Glutamatergic neuron (in vitro differentiated cells): ENCODE results near the gene ADARB1. TPM values are rescaled to one million over a fixed set of nuclear protein-coding genes. Genes with fewer than 3 reads are reported as not detected.

Source experiments
- DNase-seq: peaks from one replicate; pipeline ENCODE4 v3.0.0; 2022
- H3K27ac Mint-ChIP-seq: one replicate; pipeline ENCODE4 v1.8.0; 2020; ENCODE audit warnings: mild to moderate bottlenecking, mixed read lengths, inconsistent platforms; ENCODE audit not compliant: unreplicated experiment
- H3K27me3 Mint-ChIP-seq: one replicate; pipeline ENCODE4 v1.8.0; 2020; ENCODE audit warnings: mild to moderate bottlenecking, moderate library complexity, mixed read lengths, inconsistent platforms; ENCODE audit not compliant: unreplicated experiment
- H3K36me3 Mint-ChIP-seq: one replicate; pipeline ENCODE4 v1.8.0; 2020; ENCODE audit warnings: mild to moderate bottlenecking, mixed read lengths, inconsistent platforms; ENCODE audit not compliant: unreplicated experiment
- H3K4me1 Mint-ChIP-seq: one replicate; pipeline ENCODE4 v1.8.0; 2020; ENCODE audit warnings: mild to moderate bottlenecking, low read depth, mixed read lengths, inconsistent platforms; ENCODE audit not compliant: unreplicated experiment
- H3K4me3 Mint-ChIP-seq: one replicate; pipeline ENCODE4 v1.8.0; 2020; ENCODE audit warnings: mild to moderate bottlenecking, mixed read lengths, inconsistent platforms; ENCODE audit not compliant: unreplicated experiment
- H3K9me3 Mint-ChIP-seq: one replicate; pipeline ENCODE4 v1.8.0; 2020; ENCODE audit warnings: mild to moderate bottlenecking, moderate library complexity, mixed read lengths, inconsistent platforms; ENCODE audit not compliant: unreplicated experiment
- CTCF ChIP-seq: fragments of 200-600 bp; sonication (generic); IDR thresholded peaks from one replicate; pipeline ENCODE4 v1.5.0; 2021; ENCODE audit not compliant: partially characterized antibody, unreplicated experiment
- total RNA-seq: library from RNA; stranded (reverse); fragmentation: NEBNext Ultra II Directional; extraction: Animal tissue kit (Norgen Biotek cat#: 25700); gene quantifications from one replicate; pipeline ENCODE4 v1.2.1, GENCODE V29; 2021; ENCODE audit not compliant: unreplicated experiment

Gene ADARB1
- total RNA-seq, 1 donor from 2014 or later, result 49.2 TPM

- peaks cover 9% of the 10 kb centered on the region for H3K9me3 Mint-ChIP-seq
- peaks cover 6% of the 10 kb centered on the region for H3K27me3 Mint-ChIP-seq
- DNase-seq, result no peak
- H3K27ac Mint-ChIP-seq, result no peak overlapping the region
- H3K4me1 Mint-ChIP-seq, result peaks cover 7% of the 10 kb centered on the region
- H3K36me3 Mint-ChIP-seq, result peaks cover 22% of the 10 kb centered on the region
- no peak overlapping the region for H3K4me3 Mint-ChIP-seq
- no peak for TF ChIP-seq CTCF
Measured at GRCh38 chr21:45040739-45041138, 33.6 kb upstream of the ADARB1 start.

GRCh38 chr21:45041351-45041805 lies 33.0 kb upstream of the ADARB1 start:
- Mint-ChIP-seq H3K4me1 (peaks cover 7% of the 10 kb centered on the region), H3K36me3 (peaks cover 18% of the 10 kb centered on the region), H3K27me3 (peaks cover 6% of the 10 kb centered on the region), H3K4me3 (no peak overlapping the region), H3K9me3 (peaks cover 9% of the 10 kb centered on the region), H3K27ac (no peak overlapping the region)
- DNase-seq, result no peak
- TF ChIP-seq CTCF, result no peak

- no peak for TF ChIP-seq CTCF
Measured at GRCh38 chr21:45041984-45042663, 32.3 kb upstream of the ADARB1 start.

GRCh38 chr21:45042664-45043161 lies 31.7 kb upstream of the ADARB1 start:
- Mint-ChIP-seq H3K9me3 (peaks cover 11% of the 10 kb centered on the region), H3K36me3 (peaks cover 16% of the 10 kb centered on the region), H3K27ac (no peak overlapping the region), H3K4me1 (peaks cover 7% of the 10 kb centered on the region), H3K27me3 (peaks cover 6% of the 10 kb centered on the region), H3K4me3 (no peak overlapping the region)
- DNase-seq, result no peak
- no peak for TF ChIP-seq CTCF

More at GRCh38 chr21:45041984-45042663, 32.3 kb upstream of the ADARB1 start:
- Mint-ChIP-seq H3K27ac (no peak overlapping the region), H3K27me3 (peaks cover 6% of the 10 kb centered on the region), H3K4me3 (no peak overlapping the region), H3K4me1 (peaks cover 7% of the 10 kb centered on the region), H3K36me3 (peaks cover 14% of the 10 kb centered on the region), H3K9me3 (peaks cover 12% of the 10 kb centered on the region)
- no peak for DNase-seq

- Mint-ChIP-seq H3K27me3 (peaks cover 6% of the 10 kb centered on the region), H3K9me3 (peaks cover 11% of the 10 kb centered on the region), H3K36me3 (peaks cover 16% of the 10 kb centered on the region), H3K4me1 (peaks cover 7% of the 10 kb centered on the region), H3K27ac (no peak overlapping the region), H3K4me3 (no peak overlapping the region)
- TF ChIP-seq CTCF, result no peak
- DNase-seq, result no peak
Measured at GRCh38 chr21:45043541-45044020, 30.8 kb upstream of the ADARB1 start.
